OCI-LY7 (cell line): ENCODE data around the gene SLC35A3. TPM values are rescaled to one million over a fixed set of nuclear protein-coding genes. Genes with fewer than 3 reads are reported as not detected.
"Not testable (repeated sequence)": the region's sequence is repeated elsewhere in the genome, so short reads cannot be mapped to it uniquely, and the experiment has no call there.

Experiments
- BruUV-seq: library from RNA; stranded (reverse); fragments of 400-500 nt; replicated peaks from 2 replicates; lab custom pipeline; 2021; lab: Mats Ljungman, UMichigan
- CTCF ChIA-PET: fragments of 300-600 bp; sonication (Branson Sonifier 250); formaldehyde crosslinking; loops from one replicate; lab custom pipeline; 2022; ENCODE audit warnings: antibody characterized with exemption; ENCODE audit not compliant: unreplicated experiment; lab: Charles Lee
- POLR2A ChIA-PET: fragments of 300-600 bp; sonication (Branson Sonifier 250); formaldehyde crosslinking; loops from one replicate; lab custom pipeline; 2022; ENCODE audit warnings: antibody characterized with exemption; lab: Charles Lee
- DNase-seq: peaks from one replicate; pipeline ENCODE4 v3.0.0-alpha.2; 2015; ENCODE audit warnings: low spot score
- H2AFZ ChIP-seq: fragments of 200-600 bp; sonication (generic), shearing (Covaris generic); 2 replicates; pipeline ENCODE4 v1.6.1; 2014; ENCODE audit warnings: mild to moderate bottlenecking, antibody characterized with exemption, low read length, moderate library complexity
- H3K27ac ChIP-seq: fragments of 200-600 bp; sonication (generic); 2 replicates; pipeline ENCODE4 v1.5.1; 2014; ENCODE audit warnings: mixed run types, low read depth, mild to moderate bottlenecking, moderate library complexity, low read length, inconsistent platforms; ENCODE audit not compliant: poor library complexity, severe bottlenecking
- H3K36me3 ChIP-seq: fragments of 200-600 bp; sonication (generic); 2 replicates; pipeline ENCODE4 v1.6.1; 2014; ENCODE audit warnings: mild to moderate bottlenecking, antibody characterized with exemption, low read length, moderate library complexity, mixed read lengths; ENCODE audit not compliant: insufficient read depth
- H3K4me1 ChIP-seq: fragments of 200-600 bp; sonication (generic); 2 replicates; pipeline ENCODE4 v1.5.1; 2014; ENCODE audit warnings: mild to moderate bottlenecking, low read length; ENCODE audit not compliant: insufficient read depth, poor library complexity, severe bottlenecking
- H3K4me2 ChIP-seq: fragments of 200-600 bp; sonication (generic); 2 replicates; pipeline ENCODE4 v1.6.1; 2014; ENCODE audit warnings: mild to moderate bottlenecking, low read length
- H3K4me3 ChIP-seq: fragments of 200-600 bp; sonication (generic); 2 replicates; pipeline ENCODE4 v1.5.1; 2014; ENCODE audit warnings: mild to moderate bottlenecking, low read depth, low read length; ENCODE audit not compliant: poor library complexity, severe bottlenecking
- H3K79me2 ChIP-seq: fragments of 200-600 bp; sonication (generic); 2 replicates; pipeline ENCODE4 v1.6.1; 2016; ENCODE audit warnings: low read depth, mild to moderate bottlenecking, low read length, moderate library complexity, mixed read lengths; ENCODE audit not compliant: insufficient read depth
- H3K9me2 ChIP-seq: fragments of 200-600 bp; sonication (generic); 2 replicates; pipeline ENCODE4 v1.6.1; 2016; ENCODE audit warnings: mild to moderate bottlenecking, low read length, mixed read lengths; ENCODE audit not compliant: insufficient read depth
- H3K9me3 ChIP-seq: fragments of 200-600 bp; sonication (generic); 2 replicates; pipeline ENCODE4 v1.6.1; 2014; ENCODE audit warnings: mild to moderate bottlenecking, mixed run types, low read length, mixed read lengths
- H4K20me1 ChIP-seq: fragments of 200-600 bp; sonication (generic); 2 replicates; pipeline ENCODE4 v1.6.1; 2014; ENCODE audit warnings: mild to moderate bottlenecking, antibody characterized with exemption, low read length, moderate library complexity, mixed read lengths; ENCODE audit not compliant: insufficient read depth
- EZH2phosphoT487 ChIP-seq: fragments of 200-600 bp; sonication (generic); IDR thresholded peaks from 2 replicates; pipeline ENCODE4 v1.6.1; 2018; ENCODE audit warnings: low read depth, borderline replicate concordance, mild to moderate bottlenecking, mixed run types, antibody characterized with exemption, low read length, moderate library complexity, mixed read lengths
- intact Hi-C: fragments of 100-400 bp; cut with micrococcal nuclease; formaldehyde crosslinking; loops from one replicate; pipeline ENCODE4 v1.10.0; 2022; ENCODE audit not compliant: unreplicated experiment
- total RNA-seq, 2 experiments: library from RNA; depleted of rRNA in 1 of 2; stranded (reverse); fragments of >200 nt in 1 of 2; shearing (Covaris generic) in 1 of 2; gene quantifications; 2 replicates each; pipeline ENCODE4 v1.2.3, GENCODE V29; 2014 to 2022
- TF ChIP-seq, protein P1 (sequence below): fragments of 200-600 bp; sonication (generic); conservative IDR thresholded peaks from 2 replicates; pipeline ENCODE4 v1.5.1; 2014; ENCODE audit warnings: mild to moderate bottlenecking, antibody characterized with exemption, low read length, moderate library complexity, mixed read lengths

Gene SLC35A3
- total RNA-seq, 2 experiments from 2014 or later = 24.8 to 26.8 TPM

DNA sequence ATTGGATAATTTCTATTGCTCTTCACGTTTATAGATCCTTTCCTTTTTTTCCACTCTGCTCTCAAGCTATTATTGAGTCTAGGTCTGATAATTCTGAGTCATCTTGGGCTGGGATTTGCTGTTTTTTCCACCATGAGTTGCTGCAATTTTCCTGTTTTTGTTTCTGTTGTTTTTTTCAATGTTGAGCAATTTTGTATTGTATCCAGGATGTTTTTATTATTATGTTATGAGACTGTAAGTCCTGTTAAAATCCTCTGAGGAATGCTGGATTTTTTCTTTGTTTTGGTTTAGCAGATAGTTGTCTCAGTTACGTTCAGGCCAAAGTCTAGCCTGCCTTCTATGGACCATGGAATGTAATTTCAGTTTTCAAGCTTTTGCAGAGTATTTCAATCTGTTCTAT lies 13.0 kb upstream of the SLC35A3 start:
- H3K9me3 ChIP-seq = no peaks in the 10 kb centered on the region
- DNase-seq = no peak
- H4K20me1 ChIP-seq = no peaks in the 10 kb centered on the region
- no peaks in the 10 kb centered on the region for H3K4me1 ChIP-seq
- CTCF ChIA-PET = no interaction called here
- no peaks in the 10 kb centered on the region for H3K9me2 ChIP-seq
- H3K4me2 ChIP-seq = no peak overlapping the region
- H2AFZ ChIP-seq = no peak overlapping the region
- no peak overlapping the region for H3K27ac ChIP-seq
- no peaks in the 10 kb centered on the region for H3K36me3 ChIP-seq
- intact Hi-C loops = no loop called here
- H3K4me3 ChIP-seq = no peak overlapping the region
- POLR2A ChIA-PET = interaction anchor here (0.6 kb wide), 1 partner anchor 553 kb away, joined by 3 read pairs; no protein-coding TSS in a partner anchor
- TF ChIP-seq EZH2phosphoT487 = no peak
- TF ChIP-seq, protein P1, sequence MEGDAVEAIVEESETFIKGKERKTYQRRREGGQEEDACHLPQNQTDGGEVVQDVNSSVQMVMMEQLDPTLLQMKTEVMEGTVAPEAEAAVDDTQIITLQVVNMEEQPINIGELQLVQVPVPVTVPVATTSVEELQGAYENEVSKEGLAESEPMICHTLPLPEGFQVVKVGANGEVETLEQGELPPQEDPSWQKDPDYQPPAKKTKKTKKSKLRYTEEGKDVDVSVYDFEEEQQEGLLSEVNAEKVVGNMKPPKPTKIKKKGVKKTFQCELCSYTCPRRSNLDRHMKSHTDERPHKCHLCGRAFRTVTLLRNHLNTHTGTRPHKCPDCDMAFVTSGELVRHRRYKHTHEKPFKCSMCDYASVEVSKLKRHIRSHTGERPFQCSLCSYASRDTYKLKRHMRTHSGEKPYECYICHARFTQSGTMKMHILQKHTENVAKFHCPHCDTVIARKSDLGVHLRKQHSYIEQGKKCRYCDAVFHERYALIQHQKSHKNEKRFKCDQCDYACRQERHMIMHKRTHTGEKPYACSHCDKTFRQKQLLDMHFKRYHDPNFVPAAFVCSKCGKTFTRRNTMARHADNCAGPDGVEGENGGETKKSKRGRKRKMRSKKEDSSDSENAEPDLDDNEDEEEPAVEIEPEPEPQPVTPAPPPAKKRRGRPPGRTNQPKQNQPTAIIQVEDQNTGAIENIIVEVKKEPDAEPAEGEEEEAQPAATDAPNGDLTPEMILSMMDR = no peak
- no peaks in the 10 kb centered on the region for H3K79me2 ChIP-seq
- no TSS peak for BruUV-seq

DNA sequence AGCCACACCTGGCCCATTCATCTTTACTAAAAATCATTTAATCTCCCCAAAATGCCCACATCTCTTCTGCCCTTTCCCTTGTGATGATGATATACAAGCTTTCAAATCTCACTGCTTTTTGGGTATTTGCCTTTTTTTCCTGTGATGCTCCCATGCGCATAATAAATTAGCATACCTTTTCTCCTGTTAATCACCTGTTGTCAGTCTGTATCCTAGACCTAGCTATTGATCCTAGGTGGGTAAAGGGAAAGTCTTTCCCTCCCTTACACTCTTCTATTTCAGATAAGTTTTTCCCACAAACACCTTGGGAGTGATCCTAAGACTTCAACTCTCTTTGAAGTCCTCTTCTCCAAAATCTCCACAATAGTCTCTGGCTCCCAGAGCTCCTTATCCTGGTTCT lies 12.0 kb upstream of the SLC35A3 start:
- TF ChIP-seq, protein P1 = no peak
- no peak for TF ChIP-seq EZH2phosphoT487
- Histone ChIP-seq H3K4me1 (no peaks in the 10 kb centered on the region), H3K4me3 (no peak overlapping the region), H3K79me2 (no peaks in the 10 kb centered on the region), H3K4me2 (no peak overlapping the region), H2AFZ (no peak overlapping the region), H3K27ac (no peak overlapping the region), H3K9me3 (no peaks in the 10 kb centered on the region), H3K9me2 (no peaks in the 10 kb centered on the region), H3K36me3 (no peaks in the 10 kb centered on the region), H4K20me1 (no peaks in the 10 kb centered on the region)
- ChIA-PET CTCF (interaction anchor here (0.9 kb wide), 1 partner anchor 12 kb away, joined by 3 read pairs; the partner anchor contains the start of gene SLC35A3), POLR2A (interaction anchor here (1.5 kb wide), 1 partner anchor 10 kb away, joined by 3 read pairs; no protein-coding TSS in a partner anchor)
- intact Hi-C loops = no loop called here
- DNase-seq = no peak
- no TSS peak for BruUV-seq

DNA sequence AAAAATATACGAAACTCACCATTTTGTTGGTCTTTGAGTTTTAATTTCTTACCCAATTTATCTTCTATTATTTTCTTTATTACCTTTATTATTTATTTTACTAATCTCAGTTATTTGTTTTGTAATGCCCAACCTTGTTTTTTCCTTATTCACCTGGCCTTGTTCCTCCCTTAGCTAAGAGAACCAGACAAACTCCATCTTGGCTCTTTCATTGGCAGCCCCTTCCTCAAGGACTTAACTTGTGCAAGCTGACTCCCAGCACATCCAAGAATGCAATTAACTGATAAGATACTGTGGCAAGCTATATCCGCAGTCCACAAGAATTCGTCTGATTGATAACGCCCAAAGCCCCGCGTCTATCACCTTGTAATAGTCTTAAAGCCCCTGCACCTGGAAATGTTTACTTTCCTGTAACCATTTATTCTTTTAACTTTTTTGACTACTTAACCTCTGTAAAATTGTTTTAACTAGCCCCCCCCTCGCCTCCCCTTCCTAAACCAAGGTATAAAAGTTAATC lies 10.5 kb upstream of the SLC35A3 start:
- H3K27ac ChIP-seq, H3K4me1 ChIP-seq, H3K79me2 ChIP-seq, H3K4me2 ChIP-seq, H3K4me3 ChIP-seq, H4K20me1 ChIP-seq, CTCF ChIA-PET, DNase-seq, H3K9me3 ChIP-seq, H3K9me2 ChIP-seq, H2AFZ ChIP-seq, BruUV-seq, H3K36me3 ChIP-seq, intact Hi-C loops: not testable (repeated sequence)
- POLR2A ChIA-PET = interaction anchor here (0.6 to 0.9 kb wide), 3 partner anchors 10 to 97 kb away, joined by 3 to 4 read pairs (median 3); partner anchors contain the start of gene SLC35A3

DNA sequence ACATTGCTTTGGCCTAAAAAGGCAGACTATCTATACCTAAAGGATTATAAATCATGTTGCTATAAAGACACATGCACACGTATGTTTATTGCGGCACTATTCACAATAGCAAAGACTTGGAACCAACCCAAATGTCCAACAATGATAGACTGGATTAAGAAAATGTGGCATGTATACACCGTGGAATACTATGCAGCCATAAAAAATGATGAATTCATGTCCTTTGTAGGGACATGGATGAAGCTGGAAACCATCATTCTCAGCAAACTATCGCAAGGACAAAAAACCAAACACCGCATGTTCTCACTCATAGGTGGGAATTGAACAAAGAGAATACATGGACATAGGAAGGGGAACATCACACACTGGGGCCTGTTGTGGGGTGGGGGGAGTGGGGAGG lies 9.5 kb upstream of the SLC35A3 start:
- H3K4me2 ChIP-seq, DNase-seq, H3K27ac ChIP-seq, H3K9me2 ChIP-seq, H3K4me3 ChIP-seq, H3K36me3 ChIP-seq, H3K9me3 ChIP-seq, H3K79me2 ChIP-seq, H2AFZ ChIP-seq, H3K4me1 ChIP-seq, intact Hi-C loops, H4K20me1 ChIP-seq, CTCF ChIA-PET, BruUV-seq: not testable (repeated sequence)
- POLR2A ChIA-PET = interaction anchor here (0.7 kb wide), 2 partner anchors 48 to 171 kb away, joined by 3 to 4 read pairs; no protein-coding TSS in a partner anchor
